Measurements from ENCODE around the gene S100A8. TPM values are rescaled to one million over a fixed set of nuclear protein-coding genes. Genes with fewer than 3 reads are reported as not detected.

Gene S100A8
- total and polyA plus RNA-seq, 2 donors (not counting 3 experiments of a cell fraction or from before 2014, with no cell fraction given), result not detected

GRCh38 chr1:153402226-153402625 lies 11.4 kb upstream of the S100A8 start:
- dilution Hi-C loops (cut with MboI; ENCODE audit: extremely low pct_ligation_motif_present, low sequenced_read_pairs) (no loop called here), intact Hi-C loops (cut with micrococcal nuclease) (no loop called here)
- Histone ChIP-seq H3K4me2 (ENCODE audit: insufficient read depth, low read length) (no peak overlapping the region), H3K27me3 (ENCODE audit: control insufficient read depth in 2 of 2, insufficient read depth in 2 of 2, low read length in 2 of 2) (peaks cover 0 to 2% of the 10 kb centered on the region in 2 experiments), H3K9me3 (replicated peaks; ENCODE audit: control insufficient read depth, insufficient read depth, low read length) (no peaks in the 10 kb centered on the region), H4K20me1 (replicated peaks; ENCODE audit: control insufficient read depth, extremely low read depth, insufficient read depth, low read length) (no peaks in the 10 kb centered on the region), H3K9me1 (replicated peaks; ENCODE audit: control insufficient read depth, extremely low read depth, insufficient read depth, low read length) (no peaks in the 10 kb centered on the region), H3K36me3 (ENCODE audit: control insufficient read depth in 2 of 2, extremely low read depth in 1 of 2, insufficient read depth in 2 of 2, low read length in 2 of 2) (no peaks in the 10 kb centered on the region), H2AFZ (ENCODE audit: low read depth, low read length) (no peak overlapping the region), H3K9ac (replicated peaks; ENCODE audit: extremely low read depth, insufficient read depth, low read length) (no peak overlapping the region), H3K27ac (ENCODE audit: insufficient read depth, low read depth, low read length) (no peak overlapping the region), H3K4me3 (replicated peaks in 1 of 3; ENCODE audit: insufficient read depth in 1 of 3, low read depth in 1 of 3, low read length in 3 of 3) (no peak overlapping the region), H3K79me2 (ENCODE audit: control insufficient read depth, insufficient read depth, low read length) (no peaks in the 10 kb centered on the region), H3K4me1 (ENCODE audit: control insufficient read depth, extremely low read depth, insufficient read depth, low read length) (no peaks in the 10 kb centered on the region)
- POLR2A ChIA-PET, result no interaction called here
- CTCF ChIA-PET, result no interaction called here
- no TSS peak for BruUV-seq (replicated peaks)
- FAIRE-seq, result no peak
- DNase-seq (ENCODE audit: low read depth, low spot score), result no peak
- TF ChIP-seq JUN (IDR thresholded peaks at IDR 0.05; ENCODE audit: borderline replicate concordance, insufficient read depth, insufficient read length, low read depth) (no peak), POLR2AphosphoS5 (IDR thresholded peaks at IDR 0.05; ENCODE audit: insufficient read depth, low read depth, low read length) (no peak), MYC (IDR thresholded peaks at IDR 0.05; ENCODE audit: low read depth, low read length) (no peak), MAX (IDR thresholded peaks at IDR 0.05; ENCODE audit: insufficient read depth, insufficient read length) (no peak), FOS (IDR thresholded peaks at IDR 0.05; ENCODE audit: borderline replicate concordance, insufficient read depth, low read length) (no peak), POLR2A (IDR thresholded peaks at IDR 0.05; ENCODE audit: low read depth, low read length) (no peak), GATA2 (IDR thresholded peaks at IDR 0.05; ENCODE audit: insufficient read depth, insufficient read length, low read depth, low read length) (no peak), EZH2 (IDR thresholded peaks at IDR 0.05; ENCODE audit: borderline replicate concordance, low read depth, low read length, severe bottlenecking) (no peak)
- TF ChIP-seq, protein P1, sequence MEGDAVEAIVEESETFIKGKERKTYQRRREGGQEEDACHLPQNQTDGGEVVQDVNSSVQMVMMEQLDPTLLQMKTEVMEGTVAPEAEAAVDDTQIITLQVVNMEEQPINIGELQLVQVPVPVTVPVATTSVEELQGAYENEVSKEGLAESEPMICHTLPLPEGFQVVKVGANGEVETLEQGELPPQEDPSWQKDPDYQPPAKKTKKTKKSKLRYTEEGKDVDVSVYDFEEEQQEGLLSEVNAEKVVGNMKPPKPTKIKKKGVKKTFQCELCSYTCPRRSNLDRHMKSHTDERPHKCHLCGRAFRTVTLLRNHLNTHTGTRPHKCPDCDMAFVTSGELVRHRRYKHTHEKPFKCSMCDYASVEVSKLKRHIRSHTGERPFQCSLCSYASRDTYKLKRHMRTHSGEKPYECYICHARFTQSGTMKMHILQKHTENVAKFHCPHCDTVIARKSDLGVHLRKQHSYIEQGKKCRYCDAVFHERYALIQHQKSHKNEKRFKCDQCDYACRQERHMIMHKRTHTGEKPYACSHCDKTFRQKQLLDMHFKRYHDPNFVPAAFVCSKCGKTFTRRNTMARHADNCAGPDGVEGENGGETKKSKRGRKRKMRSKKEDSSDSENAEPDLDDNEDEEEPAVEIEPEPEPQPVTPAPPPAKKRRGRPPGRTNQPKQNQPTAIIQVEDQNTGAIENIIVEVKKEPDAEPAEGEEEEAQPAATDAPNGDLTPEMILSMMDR (IDR thresholded peaks at IDR 0.05; ENCODE audit: extremely low read depth in 1 of 2, insufficient read depth in 1 of 2, low read depth in 1 of 2, low read length in 2 of 2), result no peak

Measured in endothelial cell of umbilical vein (primary cell).